ENCODE measurements around the gene KCNF1. TPM values are rescaled to one million over a fixed set of nuclear protein-coding genes. Genes with fewer than 3 reads are reported as not detected.

KCNF1 gene
- total RNA-seq, 1 donor from 2014 or later: 0.30 TPM

GRCh38 chr2:10940596-10940995, 28.9 kb downstream of the KCNF1 start:
- Histone ChIP-seq H3K27me3 (ENCODE audit: low read depth) (peaks cover 37% of the 10 kb centered on the region), H3K36me3 (no peaks in the 10 kb centered on the region), H3K27ac (replicated peaks) (no peak overlapping the region), H3K4me3 (no peak overlapping the region), H3K9me3 (replicated peaks) (peaks cover 22% of the 10 kb centered on the region), H3K4me1 (no peaks in the 10 kb centered on the region)
- no peak for TF ChIP-seq CTCF (IDR thresholded peaks at IDR 0.05; ENCODE audit: borderline replicate concordance)
- intact Hi-C loops (cut with micrococcal nuclease): no loop called here
- no peak for DNase-seq

- H3K27ac ChIP-seq (replicated peaks): no peak overlapping the region
- TF ChIP-seq CTCF (IDR thresholded peaks at IDR 0.05; ENCODE audit: borderline replicate concordance): no peak
- H3K27me3 ChIP-seq (ENCODE audit: low read depth): peaks cover 37% of the 10 kb centered on the region
- H3K9me3 ChIP-seq (replicated peaks): peaks cover 22% of the 10 kb centered on the region
- H3K4me3 ChIP-seq: no peak overlapping the region
- DNase-seq: no peak
- intact Hi-C loops (cut with micrococcal nuclease): no loop called here
- no peaks in the 10 kb centered on the region for H3K36me3 ChIP-seq
- H3K4me1 ChIP-seq: no peaks in the 10 kb centered on the region
Observed at GRCh38 chr2:10941383-10941782, 29.6 kb downstream of the KCNF1 start.

- TF ChIP-seq CTCF (IDR thresholded peaks at IDR 0.05; ENCODE audit: borderline replicate concordance): no peak
- H3K4me3 ChIP-seq: no peak overlapping the region
- H3K9me3 ChIP-seq (replicated peaks): peaks cover 3% of the 10 kb centered on the region
- intact Hi-C loops (cut with micrococcal nuclease): no loop called here
- H3K4me1 ChIP-seq: no peaks in the 10 kb centered on the region
- no peak overlapping the region for H3K27ac ChIP-seq (replicated peaks)
- H3K27me3 ChIP-seq (ENCODE audit: low read depth): peaks cover 61% of the 10 kb centered on the region
- no peaks in the 10 kb centered on the region for H3K36me3 ChIP-seq
- no peak for DNase-seq
Observed at GRCh38 chr2:10944799-10945198, 33.1 kb downstream of the KCNF1 start.

- peaks cover 72% of the 10 kb centered on the region for H3K27me3 ChIP-seq (ENCODE audit: low read depth)
- DNase-seq: no peak
- H3K4me1 ChIP-seq: no peaks in the 10 kb centered on the region
- H3K27ac ChIP-seq (replicated peaks): no peak overlapping the region
- no peaks in the 10 kb centered on the region for H3K9me3 ChIP-seq (replicated peaks)
- no peak overlapping the region for H3K4me3 ChIP-seq
- no peaks in the 10 kb centered on the region for H3K36me3 ChIP-seq
- intact Hi-C loops (cut with micrococcal nuclease): no loop called here
- no peak for TF ChIP-seq CTCF (IDR thresholded peaks at IDR 0.05; ENCODE audit: borderline replicate concordance)
Observed at GRCh38 chr2:10946394-10946793, 34.7 kb downstream of the KCNF1 start.

GRCh38 chr2:10947005-10947440, 35.3 kb downstream of the KCNF1 start:
- H3K27ac ChIP-seq (replicated peaks): no peak overlapping the region
- intact Hi-C loops (cut with micrococcal nuclease): no loop called here
- no peak for DNase-seq

More at GRCh38 chr2:10947005-10947440, 35.3 kb downstream of the KCNF1 start:
- no peak for TF ChIP-seq CTCF (IDR thresholded peaks at IDR 0.05; ENCODE audit: borderline replicate concordance)
- H3K4me1 ChIP-seq: no peaks in the 10 kb centered on the region
- peaks cover 76% of the 10 kb centered on the region for H3K27me3 ChIP-seq (ENCODE audit: low read depth)
- no peaks in the 10 kb centered on the region for H3K9me3 ChIP-seq (replicated peaks)
- H3K4me3 ChIP-seq: no peak overlapping the region
- H3K36me3 ChIP-seq: no peaks in the 10 kb centered on the region
